ENCODE data around the gene PLS3. TPM values are rescaled to one million over a fixed set of nuclear protein-coding genes. Genes with fewer than 3 reads are reported as not detected.

Gene PLS3
- total and polyA plus RNA-seq, 2 of the 13 experiments (the other 11 are each of a cell fraction or from before 2014, with no cell fraction given): 55.7 to 99.9 TPM

- Histone ChIP-seq H3K79me2 (ENCODE audit: insufficient read depth, low read length) (no peaks in the 10 kb centered on the region), H3K27ac (ENCODE audit: extremely low read length, insufficient read depth, low read length) (no peak overlapping the region), H3K4me3 (replicated peaks in 1 of 3; ENCODE audit: insufficient read depth in 1 of 3, low read depth in 2 of 3, low read length in 3 of 3) (no peak overlapping the region), H4K20me1 (ENCODE audit: insufficient read depth, low read length) (no peaks in the 10 kb centered on the region), H3K4me2 (ENCODE audit: low read depth, low read length) (no peak overlapping the region), H3K27me3 (ENCODE audit: control insufficient read depth in 1 of 2, insufficient read depth in 2 of 2, low read length in 2 of 2) (no peaks in the 10 kb centered on the region; a peak in 1 of 5 replicates), H3K36me3 (replicated peaks in 1 of 2; ENCODE audit: control insufficient read depth in 1 of 2, insufficient read depth in 2 of 2, low read length in 2 of 2) (no peaks in the 10 kb centered on the region), H3K9me3 (ENCODE audit: low read length) (no peaks in the 10 kb centered on the region), H2AFZ (ENCODE audit: low read length) (no peak overlapping the region), H3K4me1 (ENCODE audit: insufficient read depth, low read length) (no peaks in the 10 kb centered on the region), H3K9ac (ENCODE audit: insufficient read depth, low read depth, low read length) (no peak overlapping the region)
- ChIA-PET POLR2A (no interaction called here), CTCF (ENCODE audit: low intra/inter-chr PET ratio, low total read pairs) (no interaction called here)
- DNase-seq (ENCODE audit: low spot score) (no peak), ATAC-seq (no peak), FAIRE-seq (no peak)
- in situ Hi-C loops (cut with HindIII; ENCODE audit: extremely low pct_ligation_motif_present, low pct_unique_long_range_greater_than_20kb): no loop called here
- 30% methylated on average over 6 of the region's 6 CpGs for WGBS (ENCODE audit: low lambda C conversion rate)
- intact Hi-C loops (cut with micrococcal nuclease; ENCODE audit: unreplicated experiment): no loop called here
- TF ChIP-seq ZBTB7B (CRISPR knock-in tag; IDR thresholded peaks at IDR 0.05) (no peak), ZNF850 (CRISPR knock-in tag; conservative IDR thresholded peaks at IDR 0.05) (no peak), ZBTB4 (CRISPR knock-in tag; IDR thresholded peaks at IDR 0.05; ENCODE audit: borderline replicate concordance) (no peak)
- no TSS peak for BruUV-seq (replicated peaks)
Observed at GRCh38 chrX:115696039-115696438, 135.1 kb downstream of the PLS3 start.

- Histone ChIP-seq H2AFZ (ENCODE audit: low read length) (no peak overlapping the region), H3K9ac (ENCODE audit: insufficient read depth, low read depth, low read length) (no peak overlapping the region), H4K20me1 (ENCODE audit: insufficient read depth, low read length) (no peaks in the 10 kb centered on the region), H3K4me1 (ENCODE audit: insufficient read depth, low read length) (no peaks in the 10 kb centered on the region), H3K4me2 (ENCODE audit: low read depth, low read length) (no peak overlapping the region), H3K36me3 (replicated peaks in 1 of 2; ENCODE audit: control insufficient read depth in 1 of 2, insufficient read depth in 2 of 2, low read length in 2 of 2) (no peaks in the 10 kb centered on the region), H3K79me2 (ENCODE audit: insufficient read depth, low read length) (no peaks in the 10 kb centered on the region), H3K27me3 (ENCODE audit: control insufficient read depth in 1 of 2, insufficient read depth in 2 of 2, low read length in 2 of 2) (no peaks in the 10 kb centered on the region; a peak in 1 of 5 replicates), H3K4me3 (replicated peaks in 1 of 3; ENCODE audit: insufficient read depth in 1 of 3, low read depth in 2 of 3, low read length in 3 of 3) (no peak overlapping the region), H3K9me3 (ENCODE audit: low read length) (no peaks in the 10 kb centered on the region), H3K27ac (ENCODE audit: extremely low read length, insufficient read depth, low read length) (no peak overlapping the region)
- FAIRE-seq (no peak), ATAC-seq (no peak), DNase-seq (ENCODE audit: low spot score) (no peak)
- ChIA-PET POLR2A (no interaction called here), CTCF (ENCODE audit: low intra/inter-chr PET ratio, low total read pairs) (no interaction called here)
- in situ Hi-C loops (cut with HindIII; ENCODE audit: extremely low pct_ligation_motif_present, low pct_unique_long_range_greater_than_20kb) (no loop called here), intact Hi-C loops (cut with micrococcal nuclease; ENCODE audit: unreplicated experiment) (no loop called here)
- no TSS peak for BruUV-seq (replicated peaks)
- TF ChIP-seq ZNF703 (CRISPR knock-in tag; IDR thresholded peaks at IDR 0.05; ENCODE audit: borderline replicate concordance) (no peak), SUZ12 (IDR thresholded peaks at IDR 0.05; ENCODE audit: low read depth, low read length) (no peak), THAP9 (CRISPR knock-in tag; IDR thresholded peaks at IDR 0.05; ENCODE audit: borderline replicate concordance) (no peak), ZNF512B (CRISPR knock-in tag; IDR thresholded peaks at IDR 0.05; ENCODE audit: borderline replicate concordance) (no peak), PPARG (CRISPR knock-in tag; conservative IDR thresholded peaks at IDR 0.05) (no peak), RFXANK (CRISPR knock-in tag; IDR thresholded peaks at IDR 0.05) (no peak), POLR2A (IDR thresholded peaks at IDR 0.05; ENCODE audit: insufficient read depth in 1 of 2, low read depth in 2 of 2, low read length in 2 of 2) (no peak), CENPT (CRISPR knock-in tag; IDR thresholded peaks at IDR 0.05; ENCODE audit: low read depth) (no peak)
Observed at GRCh38 chrX:115696939-115697338, 136.0 kb downstream of the PLS3 start.
